OCI-LY3 (cell line): ENCODE measurements around the gene PRIM2.
"Not testable (repeated sequence)": the region's sequence is repeated elsewhere in the genome, so short reads cannot be mapped to it uniquely, and the experiment has no call there.

Experiments used
- CTCF ChIP-seq: fragments of 200-600, 300-600 bp; sonication (generic); IDR thresholded peaks from 2 replicates; pipeline ENCODE4 v1.5.1; 2014; ENCODE audit warnings: antibody characterized with exemption, low read length, low read depth
- EZH2phosphoT487 ChIP-seq: fragments of 200-600 bp; shearing (Covaris generic); IDR thresholded peaks from 2 replicates; pipeline ENCODE4 v1.6.1; 2018; ENCODE audit warnings: antibody characterized with exemption, mixed run types, low read depth

GRCh38 chr6:57579489-57579888, 262.1 kb downstream of the PRIM2 start:
- TF ChIP-seq CTCF = peak; percentile 34
- not testable (repeated sequence) for TF ChIP-seq EZH2phosphoT487
